ENCODE results near the gene SUCLG2. TPM values are rescaled to one million over a fixed set of nuclear protein-coding genes. Genes with fewer than 3 reads are reported as not detected.

Gene SUCLG2, protein sequence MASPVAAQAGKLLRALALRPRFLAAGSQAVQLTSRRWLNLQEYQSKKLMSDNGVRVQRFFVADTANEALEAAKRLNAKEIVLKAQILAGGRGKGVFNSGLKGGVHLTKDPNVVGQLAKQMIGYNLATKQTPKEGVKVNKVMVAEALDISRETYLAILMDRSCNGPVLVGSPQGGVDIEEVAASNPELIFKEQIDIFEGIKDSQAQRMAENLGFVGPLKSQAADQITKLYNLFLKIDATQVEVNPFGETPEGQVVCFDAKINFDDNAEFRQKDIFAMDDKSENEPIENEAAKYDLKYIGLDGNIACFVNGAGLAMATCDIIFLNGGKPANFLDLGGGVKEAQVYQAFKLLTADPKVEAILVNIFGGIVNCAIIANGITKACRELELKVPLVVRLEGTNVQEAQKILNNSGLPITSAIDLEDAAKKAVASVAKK
- polyA plus RNA-seq (2011; rRNA removed) (21.3 and 29.9 TPM in 2 replicates), polyA minus RNA-seq (2011; rRNA and poly(A)+ RNA removed) (8.6 and 11.1 TPM in 2 replicates)

DNA sequence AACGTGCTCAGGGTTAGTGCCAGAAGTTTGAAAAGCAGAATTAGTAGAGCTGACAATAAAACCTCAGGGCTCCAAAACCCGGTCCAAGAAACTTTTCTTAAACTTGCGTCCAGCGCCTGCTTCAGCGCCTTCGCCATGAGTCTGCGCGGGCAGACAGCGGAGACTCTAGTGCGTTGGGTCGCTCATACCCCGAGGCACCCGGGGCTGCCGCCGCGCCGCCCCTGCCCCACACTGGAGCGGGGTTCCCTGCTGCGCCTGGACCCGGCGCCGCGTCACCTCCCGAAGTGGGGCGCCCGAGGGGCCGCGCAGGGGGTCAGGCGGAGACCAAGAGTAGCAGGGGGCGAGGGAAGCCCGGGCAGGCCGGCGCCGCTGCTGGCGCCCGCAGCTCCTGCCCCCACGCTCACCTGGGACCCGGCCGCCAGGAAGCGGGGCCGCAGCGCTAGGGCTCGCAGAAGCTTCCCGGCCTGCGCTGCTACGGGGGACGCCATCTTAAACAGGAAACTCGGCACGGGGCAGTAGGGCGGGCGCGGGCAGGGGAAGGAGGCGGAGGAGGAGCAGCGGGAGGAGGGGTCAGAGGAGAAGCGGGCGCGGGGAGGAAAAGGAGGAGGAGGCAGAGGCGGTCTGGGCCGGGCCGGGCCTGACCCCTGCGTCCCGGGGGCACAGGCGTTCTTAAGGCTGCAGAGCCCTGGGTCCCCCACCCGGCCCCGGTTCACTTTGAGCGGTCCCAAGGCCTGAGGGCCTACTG lies at the start of gene SUCLG2:
SUCLG2 (minus strand) TSS at position 514 of the 745 bp plus-strand sequence; CDS start at position 488, 26 bp downstream.
- DNase-seq (ENCODE audit: low read depth), result peak; percentile 20
- no peaks in the 10 kb centered on the region for H3K36me3 ChIP-seq (ENCODE audit: control insufficient read depth, insufficient read depth, low read length)
- peak within 1 kb of the TSS; percentile 69 for H3K4me3 ChIP-seq (ENCODE audit: low read depth, low read length)
- TF ChIP-seq CTCF (IDR thresholded peaks at IDR 0.05; ENCODE audit: insufficient read depth, low read depth, low read length), result no peak
- POLR2A ChIA-PET, result no interaction called here
- H3K27me3 ChIP-seq (ENCODE audit: control insufficient read depth, insufficient read depth, low read length), result no peaks in the 10 kb centered on the region
- CTCF ChIA-PET, result interaction anchor here (1.0 kb wide), 1 partner anchor 269 kb away, joined by 4 read pairs; no protein-coding TSS in a partner anchor

DNA sequence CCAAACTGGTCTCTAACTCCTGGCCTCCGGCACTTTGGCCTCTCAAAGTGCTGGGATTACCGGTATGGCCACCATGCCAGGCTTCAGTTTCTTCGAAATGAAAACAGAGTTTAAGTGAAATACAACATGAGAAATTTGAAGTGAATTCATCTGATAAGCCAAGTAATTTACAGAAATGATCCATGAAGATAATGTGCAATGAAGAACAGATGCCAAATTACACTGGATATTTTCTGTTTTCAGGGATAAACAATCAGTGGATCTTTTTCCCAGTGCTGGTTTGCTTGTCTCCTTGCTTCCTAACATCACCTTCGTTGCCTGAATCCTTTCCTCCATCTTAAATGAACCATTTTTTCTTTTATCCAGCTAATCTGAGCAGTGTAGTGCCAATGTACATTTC lies 46.2 kb upstream of the SUCLG2 start:
- TF ChIP-seq CTCF (IDR thresholded peaks at IDR 0.05; ENCODE audit: insufficient read depth, low read depth, low read length), result no peak
- H3K36me3 ChIP-seq (ENCODE audit: control insufficient read depth, insufficient read depth, low read length), result no peaks in the 10 kb centered on the region
- H3K27me3 ChIP-seq (ENCODE audit: control insufficient read depth, insufficient read depth, low read length), result no peaks in the 10 kb centered on the region
- CTCF ChIA-PET, result no interaction called here
- DNase-seq (ENCODE audit: low read depth), result no peak
- no peak overlapping the region for H3K4me3 ChIP-seq (ENCODE audit: low read depth, low read length)
- POLR2A ChIA-PET, result no interaction called here

GRCh38 chr3:67699882-67700281 lies 45.5 kb upstream of the SUCLG2 start:
- no peak for DNase-seq (ENCODE audit: low read depth)
- H3K36me3 ChIP-seq (ENCODE audit: control insufficient read depth, insufficient read depth, low read length), result no peaks in the 10 kb centered on the region
- no peaks in the 10 kb centered on the region for H3K27me3 ChIP-seq (ENCODE audit: control insufficient read depth, insufficient read depth, low read length)
- POLR2A ChIA-PET, result no interaction called here
- no peak for TF ChIP-seq CTCF (IDR thresholded peaks at IDR 0.05; ENCODE audit: insufficient read depth, low read depth, low read length)
- CTCF ChIA-PET, result no interaction called here
- H3K4me3 ChIP-seq (ENCODE audit: low read depth, low read length), result no peak overlapping the region

GRCh38 chr3:67692621-67693020 lies 38.2 kb upstream of the SUCLG2 start:
- H3K4me3 ChIP-seq (ENCODE audit: low read depth, low read length), result no peak overlapping the region
- no peak for DNase-seq (ENCODE audit: low read depth)
- H3K36me3 ChIP-seq (ENCODE audit: control insufficient read depth, insufficient read depth, low read length), result no peaks in the 10 kb centered on the region
- ChIA-PET CTCF (interaction anchor here (1.3 kb wide), 1 partner anchor 311 kb away, joined by 3 read pairs; no protein-coding TSS in a partner anchor), POLR2A (no interaction called here)
- H3K27me3 ChIP-seq (ENCODE audit: control insufficient read depth, insufficient read depth, low read length), result no peaks in the 10 kb centered on the region
- TF ChIP-seq CTCF (IDR thresholded peaks at IDR 0.05; ENCODE audit: insufficient read depth, low read depth, low read length), result no peak

DNA sequence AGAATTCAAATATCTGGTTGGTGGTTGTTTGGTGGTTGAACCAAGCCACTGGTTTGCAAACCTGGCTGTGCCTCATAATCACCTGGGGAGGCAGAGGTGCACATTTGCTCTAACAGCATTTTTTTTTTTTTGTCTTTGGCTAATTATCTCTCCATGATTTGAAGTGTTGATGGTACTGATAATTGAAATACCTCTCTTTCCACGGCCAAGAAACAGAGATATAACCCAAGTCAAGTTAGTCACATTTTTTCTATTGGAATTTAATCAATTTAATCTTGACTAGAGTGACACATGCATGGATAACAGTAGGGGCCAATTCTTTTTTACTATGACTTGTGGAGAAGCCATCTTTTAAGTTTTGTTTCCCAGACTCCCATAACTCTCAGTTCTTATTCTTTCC lies 37.5 kb upstream of the SUCLG2 start:
- no peak for DNase-seq (ENCODE audit: low read depth)
- no peaks in the 10 kb centered on the region for H3K27me3 ChIP-seq (ENCODE audit: control insufficient read depth, insufficient read depth, low read length)
- ChIA-PET CTCF (interaction anchor here (1.3 kb wide), 1 partner anchor 311 kb away, joined by 3 read pairs; no protein-coding TSS in a partner anchor), POLR2A (no interaction called here)
- TF ChIP-seq CTCF (IDR thresholded peaks at IDR 0.05; ENCODE audit: insufficient read depth, low read depth, low read length), result no peak
- H3K36me3 ChIP-seq (ENCODE audit: control insufficient read depth, insufficient read depth, low read length), result no peaks in the 10 kb centered on the region
- no peak overlapping the region for H3K4me3 ChIP-seq (ENCODE audit: low read depth, low read length)
